HG03175 (cell line): ENCODE results near the gene SKOR1.

Experiments
- ATAC-seq: cut with Tn5 transposase; IDR thresholded peaks from one replicate; pipeline ENCODE4 v1.9.1; 2021; ENCODE audit warnings: mild to moderate bottlenecking, moderate library complexity; ENCODE audit not compliant: unreplicated experiment

The SKOR1 gene

DNA sequence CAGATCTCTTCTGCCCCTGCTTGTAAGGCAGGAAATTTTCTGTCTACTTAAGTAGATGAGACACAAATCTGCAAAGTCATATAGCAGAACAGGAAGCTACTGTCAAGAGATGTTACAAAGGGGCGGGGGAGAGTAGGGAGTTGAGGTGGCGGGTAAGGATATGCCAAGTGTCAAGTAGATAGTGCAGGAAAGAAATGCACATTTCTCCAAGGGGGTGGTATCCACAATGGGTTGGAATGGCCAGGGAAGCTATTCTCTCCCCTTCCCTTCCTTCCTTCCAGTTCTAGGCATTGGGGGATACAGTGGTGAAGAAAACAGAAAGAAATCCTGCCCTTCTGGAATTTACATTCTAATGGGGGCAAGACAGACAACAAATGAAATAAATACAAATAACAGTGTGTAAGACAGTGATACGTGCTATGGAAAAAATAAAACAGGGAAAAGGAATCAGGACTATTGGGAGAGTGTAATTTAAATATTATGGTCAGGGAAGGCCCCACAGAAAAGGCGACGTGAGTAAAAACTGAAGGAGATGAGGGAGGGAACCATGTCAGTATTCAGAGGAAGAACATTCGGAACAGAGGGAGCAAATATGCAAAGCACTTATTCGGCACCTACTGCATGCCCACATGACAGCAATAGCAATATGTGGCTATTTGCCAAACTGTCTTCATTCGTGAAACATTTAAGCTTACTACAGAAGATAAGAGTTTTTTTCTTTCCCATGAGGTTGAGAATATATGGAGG, 57.4 kb downstream of the SKOR1 start:
- no peak for ATAC-seq

DNA sequence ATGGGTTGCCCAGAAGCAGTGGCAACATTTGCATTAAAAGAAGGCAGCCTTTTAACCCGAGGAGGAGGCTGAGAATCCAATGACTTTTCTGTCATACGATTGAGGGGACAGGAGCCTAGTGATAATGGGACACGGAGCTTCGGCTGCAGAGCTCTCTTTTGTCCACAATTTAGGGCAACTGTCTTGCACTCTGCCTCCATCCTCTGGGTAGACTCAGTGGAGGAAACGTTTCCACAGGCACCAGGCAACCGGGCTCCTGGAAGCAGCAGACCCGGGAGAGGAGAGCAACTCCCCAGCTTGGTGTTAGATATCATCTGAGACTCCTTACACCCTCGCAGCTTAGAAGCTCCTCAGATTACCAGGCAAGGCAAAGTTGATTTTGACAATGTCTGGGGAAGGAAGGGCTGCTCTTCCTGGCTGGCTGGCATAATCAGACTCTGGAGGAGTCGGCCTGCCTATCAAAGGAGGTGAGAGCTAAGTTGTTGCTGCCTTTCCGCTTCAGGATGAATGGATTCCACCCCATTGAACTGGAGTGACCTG, 58.0 kb downstream of the SKOR1 start:
- no peak for ATAC-seq

DNA sequence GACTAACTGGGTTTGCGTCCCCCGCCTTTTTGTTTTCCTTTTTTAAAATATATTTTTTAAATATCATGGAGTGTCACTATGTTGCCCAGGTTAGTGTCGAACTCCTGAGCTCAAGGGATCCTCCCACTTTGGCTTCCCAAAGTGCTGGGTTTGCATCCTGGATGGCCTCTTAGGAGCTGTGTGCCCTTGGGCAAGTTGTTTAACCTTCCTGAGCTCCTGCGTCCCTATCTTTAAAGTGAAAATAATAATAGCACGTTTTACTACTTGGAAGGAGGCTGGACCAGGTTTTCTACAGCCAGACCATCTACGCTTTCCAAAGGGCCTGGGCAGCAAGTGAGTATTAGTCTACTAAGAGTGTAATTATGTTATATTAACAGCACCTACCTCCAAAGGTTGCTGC, 58.7 kb downstream of the SKOR1 start:
- no peak for ATAC-seq
